ENCODE results near the gene SDK1.

Gene SDK1

GRCh38 chr7:3887096-3887690, 586.1 kb downstream of the SDK1 start:
- no peak for TF ChIP-seq CTCF (IDR thresholded peaks at IDR 0.05; ENCODE audit: insufficient read depth, low read depth, low read length, missing control alignments)
- H3K4me3 ChIP-seq (ENCODE audit: low read depth, low read length), result no peak overlapping the region
- no peak for DNase-seq (ENCODE audit: low read depth)

- no peak overlapping the region for H3K4me3 ChIP-seq (ENCODE audit: low read depth, low read length)
- DNase-seq (ENCODE audit: low read depth), result no peak
- no peak for TF ChIP-seq CTCF (IDR thresholded peaks at IDR 0.05; ENCODE audit: insufficient read depth, low read depth, low read length, missing control alignments)
Observed at GRCh38 chr7:3888096-3888495, 587.0 kb downstream of the SDK1 start.

GRCh38 chr7:3892157-3892556, 591.1 kb downstream of the SDK1 start:
- H3K4me3 ChIP-seq (ENCODE audit: low read depth, low read length), result no peak overlapping the region
- no peak for TF ChIP-seq CTCF (IDR thresholded peaks at IDR 0.05; ENCODE audit: insufficient read depth, low read depth, low read length, missing control alignments)
- DNase-seq (ENCODE audit: low read depth), result no peak

GRCh38 chr7:3892686-3893085, 591.6 kb downstream of the SDK1 start:
- TF ChIP-seq CTCF (IDR thresholded peaks at IDR 0.05; ENCODE audit: insufficient read depth, low read depth, low read length, missing control alignments), result no peak
- DNase-seq (ENCODE audit: low read depth), result no peak
- no peak overlapping the region for H3K4me3 ChIP-seq (ENCODE audit: low read depth, low read length)

GRCh38 chr7:3893151-3893788, 592.2 kb downstream of the SDK1 start:
- H3K4me3 ChIP-seq (ENCODE audit: low read depth, low read length), result no peak overlapping the region
- no peak for DNase-seq (ENCODE audit: low read depth)
- no peak for TF ChIP-seq CTCF (IDR thresholded peaks at IDR 0.05; ENCODE audit: insufficient read depth, low read depth, low read length, missing control alignments)

- no peak overlapping the region for H3K4me3 ChIP-seq (ENCODE audit: low read depth, low read length)
- TF ChIP-seq CTCF (IDR thresholded peaks at IDR 0.05; ENCODE audit: insufficient read depth, low read depth, low read length, missing control alignments), result no peak
- no peak for DNase-seq (ENCODE audit: low read depth)
Observed at GRCh38 chr7:3893789-3894153, 592.7 kb downstream of the SDK1 start.
